ENCODE measurements around the gene PARP15.

GRCh38 chr3:122536632-122537001, 40.8 kb upstream of the PARP15 start:
- TF ChIP-seq EZH2 (IDR thresholded peaks at IDR 0.05; ENCODE audit: low read length) = no peak
- TF ChIP-seq CTCF (optimal IDR thresholded peaks at IDR 0.05 in 1 of 3, IDR thresholded peaks at IDR 0.05 in 1 of 3, conservative IDR thresholded peaks at IDR 0.05 in 1 of 3; ENCODE audit: extremely low read depth in 1 of 3, insufficient read depth in 2 of 3, low read length in 3 of 3) = no peak

Measured in keratinocyte (primary cell).